ENCODE data around the gene IMMP2L. TPM values are rescaled to one million over a fixed set of nuclear protein-coding genes. Genes with fewer than 3 reads are reported as not detected.

IMMP2L gene
- total RNA-seq, 1 donor from 2014 or later = 59.6 TPM

DNA sequence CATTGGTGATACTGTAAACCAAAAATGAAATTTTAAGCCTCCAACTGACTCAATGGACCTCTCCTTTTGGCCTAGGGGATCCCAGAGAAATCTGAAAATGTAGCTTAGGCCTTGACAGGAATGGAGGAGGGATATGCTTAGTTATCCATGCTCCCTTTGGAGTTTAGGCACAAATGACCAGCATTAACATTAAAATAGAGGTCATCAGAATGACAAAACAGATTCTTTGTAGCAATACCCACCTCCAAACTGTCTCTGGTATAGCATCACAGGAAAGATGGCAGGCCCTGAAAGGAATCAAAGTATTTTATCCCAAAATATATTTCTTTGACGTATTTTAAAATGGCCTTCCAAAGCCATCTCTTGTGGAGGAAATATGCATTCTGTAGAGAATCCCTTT, 510.5 kb downstream of the IMMP2L start:
- no peak for DNase-seq (ENCODE audit: low spot score in 2 of 2, unreplicated experiment in 2 of 2)
- Mint-ChIP-seq H3K4me3 (no peak overlapping the region), H3K36me3 (no peaks in the 10 kb centered on the region), H3K27ac (no peak overlapping the region), H3K27me3 (ENCODE audit: low read depth) (no peaks in the 10 kb centered on the region), H3K9me3 (no peaks in the 10 kb centered on the region), H3K4me1 (peaks cover 14% of the 10 kb centered on the region)
- TF ChIP-seq, protein P1, sequence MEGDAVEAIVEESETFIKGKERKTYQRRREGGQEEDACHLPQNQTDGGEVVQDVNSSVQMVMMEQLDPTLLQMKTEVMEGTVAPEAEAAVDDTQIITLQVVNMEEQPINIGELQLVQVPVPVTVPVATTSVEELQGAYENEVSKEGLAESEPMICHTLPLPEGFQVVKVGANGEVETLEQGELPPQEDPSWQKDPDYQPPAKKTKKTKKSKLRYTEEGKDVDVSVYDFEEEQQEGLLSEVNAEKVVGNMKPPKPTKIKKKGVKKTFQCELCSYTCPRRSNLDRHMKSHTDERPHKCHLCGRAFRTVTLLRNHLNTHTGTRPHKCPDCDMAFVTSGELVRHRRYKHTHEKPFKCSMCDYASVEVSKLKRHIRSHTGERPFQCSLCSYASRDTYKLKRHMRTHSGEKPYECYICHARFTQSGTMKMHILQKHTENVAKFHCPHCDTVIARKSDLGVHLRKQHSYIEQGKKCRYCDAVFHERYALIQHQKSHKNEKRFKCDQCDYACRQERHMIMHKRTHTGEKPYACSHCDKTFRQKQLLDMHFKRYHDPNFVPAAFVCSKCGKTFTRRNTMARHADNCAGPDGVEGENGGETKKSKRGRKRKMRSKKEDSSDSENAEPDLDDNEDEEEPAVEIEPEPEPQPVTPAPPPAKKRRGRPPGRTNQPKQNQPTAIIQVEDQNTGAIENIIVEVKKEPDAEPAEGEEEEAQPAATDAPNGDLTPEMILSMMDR (IDR thresholded peaks at IDR 0.05; ENCODE audit: unreplicated experiment) = no peak

DNA sequence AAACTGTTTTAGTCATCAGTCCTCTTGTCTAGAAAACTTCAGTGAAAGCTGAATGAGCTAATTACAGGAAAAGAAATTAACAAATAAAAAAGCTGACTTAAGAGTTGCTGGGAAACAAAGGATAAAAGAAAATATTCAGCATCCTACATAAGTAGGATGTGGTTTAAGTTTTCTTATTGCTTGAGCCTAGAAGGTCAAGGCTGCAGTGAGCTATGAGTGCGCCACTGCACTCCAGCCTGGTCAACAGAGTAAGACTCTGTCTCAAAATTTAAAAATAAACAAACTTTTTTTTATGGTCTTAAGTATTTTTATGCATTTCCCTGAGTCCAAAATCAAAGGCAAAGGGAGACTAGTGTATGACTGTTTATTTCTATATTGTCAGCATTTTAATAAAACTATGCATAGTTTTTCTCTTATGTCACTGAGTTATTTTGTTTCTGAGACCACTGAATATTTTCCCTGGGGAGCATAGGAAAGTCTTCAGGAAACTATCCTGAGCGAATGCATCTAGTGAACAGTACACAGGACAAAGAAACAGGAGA, 511.3 kb downstream of the IMMP2L start:
- peaks cover 14% of the 10 kb centered on the region for H3K4me1 Mint-ChIP-seq
- no peak overlapping the region for H3K4me3 Mint-ChIP-seq
- no peaks in the 10 kb centered on the region for H3K27me3 Mint-ChIP-seq (ENCODE audit: low read depth)
- no peak for DNase-seq (ENCODE audit: low spot score in 2 of 2, unreplicated experiment in 2 of 2)
- H3K27ac Mint-ChIP-seq = no peak overlapping the region
- H3K9me3 Mint-ChIP-seq = no peaks in the 10 kb centered on the region
- no peaks in the 10 kb centered on the region for H3K36me3 Mint-ChIP-seq
- TF ChIP-seq, protein P1 (IDR thresholded peaks at IDR 0.05; ENCODE audit: unreplicated experiment) = no peak

DNA sequence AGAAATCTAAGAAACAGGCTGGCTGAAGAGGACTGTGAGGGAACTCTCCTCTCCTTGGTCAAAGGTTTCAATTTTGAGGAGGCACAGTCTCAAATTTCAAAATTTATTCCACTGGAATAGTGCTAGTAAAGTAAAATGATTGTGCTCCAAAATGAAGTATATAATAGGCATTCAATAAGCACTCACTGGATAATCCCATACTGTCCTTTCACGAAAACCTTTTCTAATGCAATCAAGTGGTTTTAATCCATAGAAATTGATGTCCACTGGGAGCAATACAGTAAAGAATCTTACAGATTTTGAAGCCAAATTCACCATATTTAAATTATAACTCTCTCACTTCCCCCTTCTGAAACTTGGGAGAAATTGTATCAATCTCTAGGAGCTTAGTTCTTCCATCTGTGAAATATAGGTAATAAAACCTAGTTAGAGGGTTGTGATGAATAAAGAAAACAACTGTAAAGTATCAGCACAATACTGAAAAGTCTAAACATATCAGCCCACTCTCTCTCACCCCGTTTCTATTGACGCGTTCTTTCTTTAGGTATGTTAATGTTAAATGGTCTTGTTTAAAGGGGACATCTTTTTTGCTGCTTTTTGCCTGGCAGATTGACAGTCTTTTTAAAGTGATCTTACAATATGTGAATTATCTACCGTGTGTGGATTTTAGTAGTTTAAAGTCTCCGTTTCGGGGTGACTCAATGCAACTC, 512.2 kb downstream of the IMMP2L start:
- H3K27ac Mint-ChIP-seq = no peak overlapping the region
- H3K27me3 Mint-ChIP-seq (ENCODE audit: low read depth) = no peaks in the 10 kb centered on the region
- no peaks in the 10 kb centered on the region for H3K36me3 Mint-ChIP-seq
- no peak for DNase-seq (ENCODE audit: low spot score in 2 of 2, unreplicated experiment in 2 of 2)
- peaks cover 17% of the 10 kb centered on the region for H3K4me1 Mint-ChIP-seq
- H3K9me3 Mint-ChIP-seq = no peaks in the 10 kb centered on the region
- TF ChIP-seq, protein P1 (IDR thresholded peaks at IDR 0.05; ENCODE audit: unreplicated experiment) = no peak
- no peak overlapping the region for H3K4me3 Mint-ChIP-seq

DNA sequence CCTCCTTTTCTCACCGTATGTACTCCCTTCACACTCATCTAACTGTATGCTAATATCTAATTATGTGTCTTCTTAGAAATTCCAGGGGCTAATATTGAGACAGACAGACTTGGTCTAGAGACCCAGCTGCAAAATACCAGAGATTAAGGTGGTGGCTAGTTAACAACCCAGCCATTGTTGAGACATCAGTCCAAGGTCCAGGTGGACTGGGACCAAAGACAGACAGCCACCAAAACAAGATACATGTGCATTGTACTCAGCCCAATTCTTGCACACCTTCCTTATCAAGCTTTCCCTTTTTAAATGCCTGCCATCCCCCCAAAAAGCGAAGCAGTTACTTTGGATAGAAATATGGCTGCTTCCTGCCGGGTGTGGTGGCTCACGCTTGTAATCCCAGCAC, 514.7 kb downstream of the IMMP2L start:
- H3K27ac Mint-ChIP-seq = no peak overlapping the region
- H3K27me3 Mint-ChIP-seq (ENCODE audit: low read depth) = no peaks in the 10 kb centered on the region
- H3K4me3 Mint-ChIP-seq = no peak overlapping the region
- peaks cover 11% of the 10 kb centered on the region for H3K4me1 Mint-ChIP-seq
- no peaks in the 10 kb centered on the region for H3K9me3 Mint-ChIP-seq
- H3K36me3 Mint-ChIP-seq = no peaks in the 10 kb centered on the region
- TF ChIP-seq, protein P1 (IDR thresholded peaks at IDR 0.05; ENCODE audit: unreplicated experiment) = no peak
- DNase-seq (ENCODE audit: low spot score in 2 of 2, unreplicated experiment in 2 of 2) = no peak

DNA sequence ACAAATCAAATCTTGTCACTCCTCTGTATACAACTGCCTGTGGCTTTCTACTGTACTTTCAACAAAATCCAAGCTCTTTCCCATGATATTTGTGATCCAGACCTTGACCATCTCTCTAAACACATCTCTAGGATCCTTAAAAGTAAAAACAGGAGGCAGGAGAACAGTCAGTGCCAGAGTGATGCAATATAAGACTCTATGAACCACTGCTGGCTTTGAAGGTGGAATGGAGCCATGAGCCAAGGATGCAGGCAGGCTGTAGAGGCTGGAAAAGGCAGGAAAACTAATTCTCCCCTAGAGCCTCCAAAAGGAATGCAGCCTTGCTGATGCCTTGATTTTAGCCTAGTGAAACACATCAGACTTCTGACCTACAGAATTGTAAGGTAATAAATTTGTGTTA, 516.8 kb downstream of the IMMP2L start:
- Mint-ChIP-seq H3K27ac (peak overlapping the region; percentile 14), H3K4me1 (peaks cover 14% of the 10 kb centered on the region), H3K9me3 (no peaks in the 10 kb centered on the region), H3K27me3 (ENCODE audit: low read depth) (no peaks in the 10 kb centered on the region), H3K4me3 (no peak overlapping the region), H3K36me3 (no peaks in the 10 kb centered on the region)
- DNase-seq (ENCODE audit: low spot score in 2 of 2, unreplicated experiment in 2 of 2) = no peak
- TF ChIP-seq, protein P1 (IDR thresholded peaks at IDR 0.05; ENCODE audit: unreplicated experiment) = no peak

Measured in mesothelial cell of epicardium (in vitro differentiated cells).